NCI-H82 (cell line): ENCODE measurements around the gene DISC1.
"Not testable (repeated sequence)": the region's sequence is repeated elsewhere in the genome, so short reads cannot be mapped to it uniquely, and the experiment has no call there.

Experiments
- DNase-seq: peaks from one replicate; lab custom pipeline; 2025; lab: John Stamatoyannopoulos, UW

Gene DISC1

DNA sequence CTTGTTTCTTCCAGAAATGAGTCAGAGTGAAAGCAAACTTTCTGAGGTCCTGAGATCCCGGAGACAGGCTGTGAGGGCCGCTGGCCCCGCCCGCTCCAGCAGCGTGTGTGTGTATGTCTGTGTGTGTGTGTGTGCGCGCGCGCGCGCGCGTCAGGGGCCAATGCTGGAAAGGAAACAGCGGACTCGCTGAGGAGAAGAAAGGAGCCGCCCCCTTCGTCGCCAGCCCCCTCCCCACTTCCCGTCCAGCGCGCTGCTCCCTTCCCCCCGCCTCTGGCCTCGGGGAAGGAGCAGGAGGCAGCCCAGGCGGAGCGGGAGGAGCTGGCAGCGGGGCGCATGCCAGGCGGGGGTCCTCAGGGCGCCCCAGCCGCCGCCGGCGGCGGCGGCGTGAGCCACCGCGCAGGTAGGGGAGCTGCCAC, at the start of gene DISC1:
TSS of gene DISC1 (plus strand) at position 256 of the 416 bp plus-strand sequence. CDS start at position 334, 78 bp downstream.
- peak; percentile 96 for DNase-seq

DNA sequence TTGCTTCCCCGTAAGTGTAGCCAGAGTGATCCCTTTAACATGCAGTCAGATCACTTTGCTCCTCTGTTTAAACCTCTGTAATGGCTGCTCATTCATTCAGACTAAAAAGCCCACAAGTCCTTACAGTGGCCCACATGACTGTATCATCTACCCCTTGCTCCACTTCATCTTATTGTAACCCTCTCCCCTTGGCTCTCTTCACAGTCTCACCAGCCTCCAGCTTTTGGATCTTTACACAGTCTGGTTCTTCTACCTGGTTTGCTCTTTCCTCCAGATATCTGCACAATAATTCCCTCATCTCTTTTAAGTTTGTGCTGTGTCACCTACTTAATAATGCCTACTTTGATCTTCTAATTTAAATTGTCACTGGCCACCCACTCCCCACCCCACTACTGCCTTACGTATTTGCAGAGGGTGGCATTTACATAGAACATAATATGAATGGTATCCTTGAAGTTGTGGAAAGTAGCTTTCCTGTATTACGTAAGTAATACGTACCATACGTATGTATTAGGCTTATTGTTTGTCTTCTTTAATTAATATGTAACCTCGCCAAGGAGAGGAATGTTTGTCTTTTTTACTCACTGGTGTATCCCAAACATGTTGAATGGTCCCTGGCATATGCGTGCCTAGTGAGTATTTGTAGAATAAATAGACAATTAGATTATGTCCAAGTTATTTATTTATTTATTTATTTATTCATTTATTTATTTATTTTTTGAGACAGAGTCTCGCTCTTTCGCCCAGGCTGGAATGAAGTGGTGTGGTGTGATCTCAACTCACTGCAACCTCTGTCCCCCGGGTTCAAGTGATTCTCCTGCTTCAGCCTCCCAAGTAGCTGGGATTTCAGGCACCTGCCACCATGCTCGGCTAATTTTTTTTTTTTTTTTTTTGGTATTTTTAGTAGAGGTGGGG, 49.5 kb upstream of the DISC1 start:
- no peak for DNase-seq

GRCh38 chr1:231580874-231581273, 45.7 kb upstream of the DISC1 start:
- no peak for DNase-seq

DNA sequence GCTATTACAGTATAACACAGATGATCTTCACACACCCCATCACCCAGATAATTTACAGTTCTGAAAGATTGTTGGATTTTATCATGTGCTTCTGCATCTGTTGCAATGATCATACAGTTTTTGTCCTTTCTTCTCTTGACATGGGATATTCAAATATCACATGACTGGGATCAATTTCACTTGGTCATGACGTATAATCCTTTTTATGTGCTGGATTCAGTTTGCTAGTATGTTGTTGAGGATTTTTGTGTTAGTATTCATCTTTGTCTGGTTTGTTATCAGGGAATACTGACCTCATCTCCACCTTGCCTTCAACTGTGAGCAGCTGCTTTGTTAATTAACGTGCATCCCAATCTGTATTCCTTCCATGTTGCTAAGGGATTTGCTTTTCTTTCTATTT, 44.7 kb upstream of the DISC1 start:
- DNase-seq: peak; percentile 47

DNA sequence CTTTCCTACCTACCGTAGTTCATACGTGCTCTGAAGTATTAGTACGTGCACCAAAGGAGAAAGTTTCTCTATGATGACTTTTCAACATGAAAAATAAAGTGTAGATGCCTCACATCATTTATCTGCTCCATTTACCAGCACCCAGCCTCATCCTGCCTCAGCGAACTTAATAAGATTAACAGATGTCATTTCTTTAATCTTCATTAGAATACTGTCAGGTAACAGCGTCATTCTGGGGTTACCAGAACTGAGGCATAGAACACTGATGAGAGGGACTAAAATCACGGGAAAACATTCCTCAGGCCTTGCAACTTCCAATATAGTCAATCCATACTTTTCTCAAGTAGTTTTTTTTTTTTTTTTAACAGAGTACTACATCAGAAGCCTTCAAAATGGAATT, 43.2 kb upstream of the DISC1 start:
- peak; percentile 86 for DNase-seq

DNA sequence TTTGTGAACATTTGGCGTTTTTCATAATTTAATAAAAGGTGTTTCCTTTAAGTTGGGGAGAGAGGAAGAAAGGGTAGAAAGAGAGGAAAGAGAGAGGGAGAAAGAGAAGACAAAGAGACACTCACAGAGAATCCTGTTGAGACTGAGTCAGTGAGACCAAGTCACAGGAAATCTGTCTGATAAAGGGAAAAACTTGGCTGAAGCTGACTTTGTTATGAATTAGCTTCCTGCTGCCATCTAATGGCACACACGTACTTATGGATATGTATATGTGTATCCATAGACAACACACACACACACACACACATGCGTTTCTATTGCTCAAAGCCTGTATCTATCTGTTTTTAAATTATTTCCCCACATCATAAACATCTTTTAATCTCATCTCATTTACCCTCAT, 42.5 kb upstream of the DISC1 start:
- DNase-seq: peak; percentile 63

DNA sequence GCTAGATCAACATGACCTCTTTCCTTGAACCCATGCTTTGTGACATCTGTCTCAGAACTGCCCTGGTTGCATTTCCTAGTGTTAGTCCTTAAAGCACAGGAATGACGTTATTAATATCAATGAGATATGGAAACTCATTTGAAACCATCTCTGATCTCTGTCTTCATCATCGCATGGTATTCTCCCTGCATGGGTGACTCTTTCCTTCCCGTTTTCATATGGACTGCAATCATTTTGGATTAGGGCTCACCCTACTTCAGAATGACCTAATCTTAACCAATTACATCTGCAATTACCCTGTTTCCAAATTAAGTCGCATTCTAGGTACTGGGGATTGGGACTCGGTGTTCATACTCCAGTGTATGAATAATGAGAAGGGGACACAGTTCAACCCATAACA, 41.7 kb upstream of the DISC1 start:
- DNase-seq: no peak

GRCh38 chr1:231590453-231591198, 36.0 kb upstream of the DISC1 start:
- DNase-seq: peak; percentile 83

GRCh38 chr1:231591466-231591865, 35.1 kb upstream of the DISC1 start:
- DNase-seq: no peak

- no peak for DNase-seq
These were observed 33.8 kb upstream of the DISC1 start for GRCh38 chr1:231592809-231593208.

DNA sequence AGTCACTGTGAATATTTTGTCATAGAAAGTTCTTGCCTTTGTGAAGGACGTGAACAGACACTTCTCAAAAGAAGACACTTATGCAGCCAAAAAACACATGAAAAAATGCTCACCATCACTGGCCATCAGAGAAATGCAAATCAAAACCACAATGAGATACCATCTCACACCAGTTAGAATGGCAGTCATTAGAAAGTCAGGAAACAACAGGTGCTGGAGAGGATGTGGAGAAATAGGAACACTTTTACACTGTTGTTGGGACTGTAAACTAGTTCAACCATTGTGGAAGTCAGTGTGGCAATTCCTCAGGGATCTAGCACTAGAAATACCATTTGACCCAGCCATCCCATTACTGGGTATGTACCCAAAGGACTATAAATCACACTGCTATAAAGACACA, 33.3 kb upstream of the DISC1 start:
- DNase-seq: not testable (repeated sequence)

DNA sequence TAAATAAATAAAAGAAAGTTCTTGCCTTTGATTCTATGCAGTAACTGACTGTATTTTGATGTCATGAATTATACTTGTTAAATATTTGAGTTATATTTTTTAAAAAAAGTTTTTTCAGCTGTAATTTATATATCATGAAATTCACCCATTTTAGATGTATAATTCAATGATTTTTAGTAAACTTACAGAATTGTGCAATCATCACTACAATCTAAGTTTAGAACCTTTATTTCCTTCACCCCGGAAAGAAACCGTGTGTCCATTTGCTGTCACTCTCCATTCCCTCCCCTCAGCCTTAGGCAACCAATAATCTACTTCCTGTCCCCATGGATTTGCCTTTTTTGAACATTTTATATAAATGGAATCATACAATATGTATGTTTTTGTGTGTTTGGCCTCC, 32.5 kb upstream of the DISC1 start:
- DNase-seq: no peak

DNA sequence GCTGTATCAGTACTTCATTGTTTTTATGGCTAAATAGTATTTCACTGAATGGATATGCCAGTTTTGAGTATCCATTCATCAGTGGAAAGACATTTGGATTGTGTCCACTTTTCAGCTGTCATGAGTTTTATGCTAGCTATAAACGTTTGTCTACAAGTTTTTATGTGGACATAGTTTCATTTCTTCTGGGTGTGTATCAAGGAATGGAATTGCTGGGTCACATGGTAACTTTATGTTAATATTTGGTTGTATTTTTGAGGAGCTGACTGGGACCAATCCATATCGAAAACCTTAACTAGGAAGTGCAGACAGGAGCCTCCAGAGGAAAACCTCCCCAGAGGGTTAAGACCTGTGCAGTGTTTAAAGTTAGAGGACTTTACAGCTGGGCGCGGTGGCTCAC, 31.8 kb upstream of the DISC1 start:
- no peak for DNase-seq

DNA sequence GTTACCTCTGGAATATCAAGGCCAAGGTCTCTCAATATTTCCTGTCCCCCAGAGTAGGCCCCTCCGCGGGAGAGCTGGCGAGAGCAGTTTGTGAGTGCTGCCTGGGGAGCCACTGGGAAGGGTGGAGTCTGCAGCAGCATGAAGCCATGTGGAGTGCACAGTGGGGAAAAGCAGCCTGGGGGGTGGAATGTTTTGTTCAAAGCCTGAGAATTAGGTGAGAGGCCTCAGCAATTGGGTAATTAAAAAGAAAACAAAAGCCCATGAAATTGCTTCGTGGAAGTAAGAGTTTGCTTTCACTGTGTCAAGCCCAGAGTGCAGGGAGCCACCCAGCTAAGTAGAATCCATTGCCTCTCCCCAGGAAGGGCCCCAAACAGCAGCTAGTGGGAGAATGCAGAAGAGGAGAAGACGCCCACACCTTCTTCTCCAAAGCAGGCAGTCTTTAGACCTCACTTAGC, 30.2 kb upstream of the DISC1 start:
- no peak for DNase-seq

DNA sequence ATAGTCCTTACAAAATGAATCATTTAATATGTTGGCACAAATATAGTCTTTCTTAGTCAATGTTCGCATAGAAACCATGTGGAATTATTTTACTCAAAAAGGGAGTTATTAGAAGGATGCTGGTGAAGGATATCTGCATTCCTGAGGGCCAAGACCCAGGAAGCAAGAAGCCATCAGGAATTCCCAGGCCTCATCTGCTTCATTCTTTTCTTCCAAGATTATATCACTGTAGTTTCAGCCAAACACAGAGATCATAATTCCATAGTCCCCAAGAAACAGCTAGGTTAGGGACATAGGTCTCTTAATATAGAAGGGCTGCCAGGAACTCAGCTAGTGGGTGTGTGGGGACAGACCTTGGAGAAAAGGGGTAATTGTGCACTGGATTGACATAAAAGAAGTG, 28.6 kb upstream of the DISC1 start:
- no peak for DNase-seq

DNA sequence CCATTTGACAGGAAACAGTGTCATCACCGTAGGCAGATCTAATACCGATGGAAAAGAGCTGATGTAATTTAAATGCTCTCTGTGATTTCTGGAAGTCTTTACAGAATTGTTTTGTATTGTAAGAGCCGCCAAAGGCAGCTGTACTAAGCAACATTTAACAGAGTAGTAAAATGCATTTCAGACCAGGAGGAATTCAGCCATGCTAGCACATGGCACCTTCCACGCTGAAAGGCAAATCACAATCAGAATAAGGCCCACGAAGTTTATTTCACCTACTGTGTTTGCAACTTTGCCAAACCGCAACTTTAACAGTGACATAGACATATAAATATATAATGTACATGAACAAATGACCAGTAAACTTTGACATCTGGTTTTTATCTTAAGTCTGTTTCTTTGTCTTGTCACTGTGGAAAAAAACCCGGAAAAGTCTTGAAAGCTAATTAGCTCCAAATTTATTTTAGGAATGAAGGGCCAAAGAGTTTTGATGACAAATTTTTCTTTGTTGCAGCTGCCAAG, 26.1 kb upstream of the DISC1 start:
- no peak for DNase-seq

DNA sequence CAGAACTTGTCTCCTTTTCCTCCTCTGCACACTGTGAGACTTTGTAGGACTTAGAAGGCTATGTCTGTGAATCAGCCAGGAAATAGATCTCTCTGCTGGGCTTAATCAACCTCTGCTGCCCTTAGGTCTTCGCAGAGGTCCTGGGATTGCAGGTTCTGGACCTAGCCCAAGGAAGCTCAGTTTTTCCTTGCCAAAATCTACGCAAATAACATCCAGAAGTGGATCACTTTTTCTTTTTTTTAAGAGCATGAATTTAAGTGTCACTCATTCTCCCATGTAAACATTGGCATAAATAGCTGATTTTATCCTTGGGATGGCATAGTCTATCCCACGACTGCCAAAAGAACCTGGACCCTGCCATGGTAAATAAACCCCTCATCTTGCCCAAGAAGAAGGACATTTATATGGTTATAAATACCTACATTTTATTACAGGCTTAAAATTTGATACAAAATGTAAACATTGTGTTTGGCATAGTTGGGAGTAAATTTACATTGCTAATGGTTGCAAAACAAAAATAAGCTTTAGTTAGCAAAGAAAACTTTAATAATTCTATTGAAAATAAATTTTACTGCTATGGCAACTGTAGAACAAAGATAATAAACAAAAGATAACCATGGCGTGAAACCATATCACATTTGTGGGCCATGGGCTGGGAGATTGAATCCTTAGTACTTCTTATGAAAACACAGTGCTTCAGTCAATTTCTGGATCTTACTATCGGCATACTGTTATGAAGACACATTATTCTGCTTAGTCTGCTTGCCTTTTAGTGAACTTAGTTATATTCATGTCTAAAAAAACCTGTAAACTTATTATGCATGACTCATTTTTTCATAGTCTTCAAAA, 24.5 kb upstream of the DISC1 start:
- no peak for DNase-seq

- no peak for DNase-seq
These were observed 24.0 kb upstream of the DISC1 start for GRCh38 chr1:231602673-231602984.

GRCh38 chr1:231603598-231604275, 22.9 kb upstream of the DISC1 start:
- peak; percentile 86 for DNase-seq

- DNase-seq: no peak
These were observed 22.3 kb upstream of the DISC1 start for GRCh38 chr1:231604276-231604621.
